Urinary bladder (tissue), 4 donors: ENCODE results near the gene COLEC12. TPM values are rescaled to one million over a fixed set of nuclear protein-coding genes. Genes with fewer than 3 reads are reported as not detected.

Experiments
- DNase-seq: peaks from one replicate; pipeline ENCODE4 v3.0.0-alpha.2; 2015; ENCODE audit errors: extremely low spot score
- H3K27ac ChIP-seq: one replicate; pipeline ENCODE4 v1.5.1; 2013; ENCODE audit warnings: low read depth, mild to moderate bottlenecking, moderate library complexity
- H3K36me3 ChIP-seq: one replicate; pipeline ENCODE4 v1.6.1; 2013; ENCODE audit warnings: mild to moderate bottlenecking, moderate library complexity; ENCODE audit not compliant: insufficient read depth
- H3K4me1 ChIP-seq: one replicate; pipeline ENCODE4 v1.6.1; 2013; ENCODE audit warnings: mild to moderate bottlenecking, moderate library complexity; ENCODE audit not compliant: insufficient read depth
- H3K4me3 ChIP-seq: one replicate; pipeline ENCODE4 v1.5.1; 2013; ENCODE audit warnings: low read depth, low read length
- WGBS: extraction: QIAGEN DNeasy Blood & Tissue Kit; methylation state at CpG from one replicate; pipeline ENCODE4 v1.1.7; 2013; 5-methylcytosine and 5-hydroxymethylcytosine counted together
- polyA plus RNA-seq: library from polyadenylated mRNA; stranded (reverse); fragments of 200-250 nt; gene quantifications from one replicate; pipeline ENCODE4 v1.2.3, GENCODE V29; 2013
- total RNA-seq: library from RNA; depleted of rRNA; stranded (reverse); fragments of >200 nt; gene quantifications from one replicate; pipeline ENCODE4 v1.2.3, GENCODE V29; 2014
- donor health status: healthy with polysubstance abuse.
- donor health status: healthy.

The COLEC12 gene
- total and polyA plus RNA-seq, 2 donors: 31.9 to 92.7 TPM

- Histone ChIP-seq H3K36me3 (no peaks in the 10 kb centered on the region), H3K27ac (no peak overlapping the region), H3K4me3 (no peak overlapping the region), H3K4me1 (no peaks in the 10 kb centered on the region)
- 17% methylated on average over 12 of the region's 12 CpGs for WGBS
- no peak for DNase-seq
Measured at GRCh38 chr18:475202-476031, 25.1 kb downstream of the COLEC12 start.

- no peak for DNase-seq
- H3K4me3 ChIP-seq: no peak overlapping the region
- H3K36me3 ChIP-seq: no peaks in the 10 kb centered on the region
- 36% methylated on average over 4 of the region's 4 CpGs for WGBS
- no peaks in the 10 kb centered on the region for H3K4me1 ChIP-seq
- H3K27ac ChIP-seq: no peak overlapping the region
Measured at GRCh38 chr18:474416-474815, 26.1 kb downstream of the COLEC12 start.

GRCh38 chr18:473802-474201, 26.7 kb downstream of the COLEC12 start:
- no peak overlapping the region for H3K4me3 ChIP-seq
- no peak overlapping the region for H3K27ac ChIP-seq
- H3K4me1 ChIP-seq: no peaks in the 10 kb centered on the region
- WGBS: 81% methylated on average over 1 of the region's 1 CpG
- H3K36me3 ChIP-seq: no peaks in the 10 kb centered on the region
- no peak for DNase-seq

- H3K4me1 ChIP-seq: no peaks in the 10 kb centered on the region
- H3K4me3 ChIP-seq: no peak overlapping the region
- H3K36me3 ChIP-seq: no peaks in the 10 kb centered on the region
- WGBS: 79% methylated on average over 3 of the region's 3 CpGs
- no peak overlapping the region for H3K27ac ChIP-seq
- DNase-seq: no peak
Measured at GRCh38 chr18:471716-472115, 28.8 kb downstream of the COLEC12 start.

GRCh38 chr18:470661-471501, 29.6 kb downstream of the COLEC12 start:
- 48% methylated on average over 5 of the region's 5 CpGs for WGBS
- DNase-seq: no peak
- Histone ChIP-seq H3K36me3 (no peaks in the 10 kb centered on the region), H3K4me1 (no peaks in the 10 kb centered on the region), H3K4me3 (no peak overlapping the region), H3K27ac (no peak overlapping the region)

- Histone ChIP-seq H3K27ac (no peak overlapping the region), H3K4me3 (no peak overlapping the region), H3K4me1 (no peaks in the 10 kb centered on the region), H3K36me3 (no peaks in the 10 kb centered on the region)
- 51% methylated on average over 13 of the region's 13 CpGs for WGBS
- DNase-seq: no peak
Measured at GRCh38 chr18:468955-469790, 31.3 kb downstream of the COLEC12 start.

GRCh38 chr18:463827-464541, 36.5 kb downstream of the COLEC12 start:
- DNase-seq: no peak
- Histone ChIP-seq H3K36me3 (no peaks in the 10 kb centered on the region), H3K4me3 (no peak overlapping the region), H3K27ac (no peak overlapping the region), H3K4me1 (no peaks in the 10 kb centered on the region)
- 65% methylated on average over 12 of the region's 12 CpGs for WGBS

GRCh38 chr18:463403-463802, 37.1 kb downstream of the COLEC12 start:
- Histone ChIP-seq H3K4me3 (no peak overlapping the region), H3K36me3 (no peaks in the 10 kb centered on the region), H3K4me1 (no peaks in the 10 kb centered on the region), H3K27ac (no peak overlapping the region)
- no peak for DNase-seq
- WGBS: 78% methylated on average over 11 of the region's 11 CpGs

GRCh38 chr18:461762-462161, 38.7 kb downstream of the COLEC12 start:
- 47% methylated on average over 2 of the region's 2 CpGs for WGBS
- H3K27ac ChIP-seq: no peak overlapping the region

GRCh38 chr18:460791-461190, 39.7 kb downstream of the COLEC12 start:
- Histone ChIP-seq H3K4me1 (no peaks in the 10 kb centered on the region), H3K27ac (no peak overlapping the region), H3K36me3 (no peaks in the 10 kb centered on the region), H3K4me3 (no peak overlapping the region)
- WGBS: 76% methylated on average over 5 of the region's 6 CpGs
- no peak for DNase-seq

More at GRCh38 chr18:461762-462161, 38.7 kb downstream of the COLEC12 start:
- H3K36me3 ChIP-seq: no peaks in the 10 kb centered on the region
- DNase-seq: no peak
- H3K4me1 ChIP-seq: no peaks in the 10 kb centered on the region
- no peak overlapping the region for H3K4me3 ChIP-seq

GRCh38 chr18:459814-460593, 40.5 kb downstream of the COLEC12 start:
- Histone ChIP-seq H3K4me1 (no peaks in the 10 kb centered on the region), H3K27ac (no peak overlapping the region), H3K36me3 (no peaks in the 10 kb centered on the region), H3K4me3 (no peak overlapping the region)
- DNase-seq: no peak
- WGBS: 72% methylated on average over 14 of the region's 14 CpGs
